Subcutaneous adipose tissue (tissue), 4 donors: Measurements from ENCODE around the gene DAB2IP. TPM values are rescaled to one million over a fixed set of nuclear protein-coding genes. Genes with fewer than 3 reads are reported as not detected.

ENCODE experiments used
- total RNA-seq, 4 donors: library from RNA; depleted of rRNA; stranded (reverse); fragments of >200 nt; gene quantifications; one replicate each; pipeline ENCODE4 v1.1.0, GENCODE V29; 2016
- TF ChIP-seq, protein P1 (sequence below): fragments of 450-650 bp; IDR thresholded peaks from one replicate; pipeline ENCODE4 v1.5.1; 2016; ENCODE audit warnings: low read depth, mild to moderate bottlenecking, control low read depth, antibody characterized with exemption, moderate library complexity

DAB2IP gene
- total RNA-seq, 4 donors from 2014 or later = 6.3 to 57.5 (median 32.8) TPM

DNA sequence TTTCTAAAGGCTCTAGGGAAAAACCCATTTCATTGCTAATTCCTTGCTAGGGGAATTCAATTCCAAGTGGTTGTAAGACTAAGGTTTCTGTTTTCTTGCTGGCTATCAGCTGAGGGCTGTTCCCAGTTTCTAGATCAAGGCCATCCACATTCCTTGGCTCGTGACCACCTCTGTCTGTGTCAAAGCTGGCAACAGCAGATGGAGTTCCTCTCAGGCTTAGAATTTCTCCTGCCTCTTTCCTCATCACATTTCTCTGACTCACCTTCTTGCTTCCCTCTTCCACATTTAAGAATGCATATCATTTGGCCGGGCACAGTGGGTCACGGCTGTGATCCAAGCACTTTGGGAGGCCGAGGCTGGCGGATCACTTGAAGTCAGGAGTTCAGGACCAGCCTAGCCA, 19.0 kb downstream of the DAB2IP start:
- TF ChIP-seq, protein P1, sequence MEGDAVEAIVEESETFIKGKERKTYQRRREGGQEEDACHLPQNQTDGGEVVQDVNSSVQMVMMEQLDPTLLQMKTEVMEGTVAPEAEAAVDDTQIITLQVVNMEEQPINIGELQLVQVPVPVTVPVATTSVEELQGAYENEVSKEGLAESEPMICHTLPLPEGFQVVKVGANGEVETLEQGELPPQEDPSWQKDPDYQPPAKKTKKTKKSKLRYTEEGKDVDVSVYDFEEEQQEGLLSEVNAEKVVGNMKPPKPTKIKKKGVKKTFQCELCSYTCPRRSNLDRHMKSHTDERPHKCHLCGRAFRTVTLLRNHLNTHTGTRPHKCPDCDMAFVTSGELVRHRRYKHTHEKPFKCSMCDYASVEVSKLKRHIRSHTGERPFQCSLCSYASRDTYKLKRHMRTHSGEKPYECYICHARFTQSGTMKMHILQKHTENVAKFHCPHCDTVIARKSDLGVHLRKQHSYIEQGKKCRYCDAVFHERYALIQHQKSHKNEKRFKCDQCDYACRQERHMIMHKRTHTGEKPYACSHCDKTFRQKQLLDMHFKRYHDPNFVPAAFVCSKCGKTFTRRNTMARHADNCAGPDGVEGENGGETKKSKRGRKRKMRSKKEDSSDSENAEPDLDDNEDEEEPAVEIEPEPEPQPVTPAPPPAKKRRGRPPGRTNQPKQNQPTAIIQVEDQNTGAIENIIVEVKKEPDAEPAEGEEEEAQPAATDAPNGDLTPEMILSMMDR = no peak

DNA sequence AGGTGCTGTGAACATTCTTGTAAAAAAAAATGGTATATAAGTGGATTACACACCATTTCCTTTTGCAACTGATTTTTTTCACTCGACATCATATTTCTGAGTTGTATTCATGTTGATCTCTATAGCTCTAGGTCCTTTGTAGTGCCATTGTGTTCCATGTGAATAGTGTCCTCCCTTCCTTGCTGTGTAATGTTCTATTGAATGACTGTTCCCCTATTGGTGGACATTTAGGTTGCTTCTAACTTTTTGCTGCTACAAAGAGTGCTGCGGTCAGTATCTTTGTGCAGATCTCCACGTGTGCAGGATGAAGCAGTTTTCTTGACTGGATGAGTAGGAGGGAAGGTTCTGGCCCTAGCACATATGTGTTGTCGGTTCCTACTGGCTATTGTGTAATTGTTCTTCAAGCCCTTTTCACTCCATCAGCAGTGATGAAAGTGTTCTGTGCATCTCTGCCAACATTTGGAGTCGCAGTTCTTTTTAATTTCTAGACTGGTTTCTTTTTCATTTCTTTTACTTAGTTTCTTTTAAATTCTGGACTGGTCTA, 20.2 kb downstream of the DAB2IP start:
- TF ChIP-seq, protein P1 = no peak

DNA sequence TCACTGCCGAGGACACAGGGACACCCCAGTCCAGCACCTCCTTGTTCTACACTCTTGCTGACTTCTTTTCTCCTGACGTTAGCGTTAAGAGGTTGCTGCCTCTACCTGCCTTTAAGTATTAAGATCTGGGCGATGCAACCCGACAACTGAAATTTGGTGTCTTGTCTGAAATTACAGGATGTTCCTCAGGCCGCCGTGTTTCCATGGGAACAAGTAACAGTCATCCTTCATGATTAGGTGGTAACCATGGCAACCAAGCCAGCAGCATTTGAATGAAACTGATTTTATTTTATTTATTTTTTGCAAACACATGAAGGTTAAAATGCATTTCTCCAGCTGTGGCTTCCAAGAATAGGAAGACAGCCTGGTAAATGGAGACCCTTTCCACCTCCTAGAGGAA, 20.8 kb downstream of the DAB2IP start:
- TF ChIP-seq, protein P1 = no peak

DNA sequence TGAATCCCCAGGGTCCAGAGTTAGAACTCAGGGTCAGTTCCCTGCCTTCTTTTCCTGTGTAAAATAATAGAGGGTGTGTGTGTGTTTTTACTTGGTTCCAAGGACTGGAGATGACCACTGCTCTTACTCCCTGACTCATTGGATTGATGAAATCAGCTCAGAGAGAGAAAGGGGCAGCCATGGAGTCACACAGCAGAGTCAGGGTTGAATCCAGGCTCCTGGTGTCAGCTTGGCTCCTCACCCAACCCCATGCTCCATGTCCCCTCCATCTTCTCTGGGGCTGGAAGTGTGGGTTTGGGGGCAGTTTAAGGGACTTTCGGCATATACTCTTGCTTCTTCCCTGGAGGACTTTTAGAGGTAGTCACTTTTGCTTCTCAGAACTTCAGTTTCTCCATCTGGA, 21.6 kb downstream of the DAB2IP start:
- TF ChIP-seq, protein P1 = no peak

DNA sequence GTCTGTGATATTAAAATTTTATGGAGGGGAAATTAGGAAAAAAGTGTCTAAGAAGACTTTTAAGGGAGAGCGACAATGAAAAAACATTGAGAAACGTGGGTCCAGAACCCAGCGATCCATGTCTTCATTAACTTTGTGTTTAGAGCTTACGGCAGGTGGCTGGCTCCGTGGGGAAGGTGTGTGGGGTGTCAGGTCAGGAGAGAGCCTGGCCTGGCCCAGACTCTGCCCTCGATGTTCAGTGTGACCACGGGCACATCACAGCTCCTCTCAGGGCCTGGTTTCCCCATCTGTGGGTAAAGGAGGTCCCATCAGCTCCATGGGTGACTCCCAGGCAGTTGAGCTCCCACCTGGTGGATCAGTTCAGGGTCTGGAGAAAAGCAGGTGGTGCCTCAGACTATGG, 22.1 kb downstream of the DAB2IP start:
- TF ChIP-seq, protein P1 = no peak

DNA sequence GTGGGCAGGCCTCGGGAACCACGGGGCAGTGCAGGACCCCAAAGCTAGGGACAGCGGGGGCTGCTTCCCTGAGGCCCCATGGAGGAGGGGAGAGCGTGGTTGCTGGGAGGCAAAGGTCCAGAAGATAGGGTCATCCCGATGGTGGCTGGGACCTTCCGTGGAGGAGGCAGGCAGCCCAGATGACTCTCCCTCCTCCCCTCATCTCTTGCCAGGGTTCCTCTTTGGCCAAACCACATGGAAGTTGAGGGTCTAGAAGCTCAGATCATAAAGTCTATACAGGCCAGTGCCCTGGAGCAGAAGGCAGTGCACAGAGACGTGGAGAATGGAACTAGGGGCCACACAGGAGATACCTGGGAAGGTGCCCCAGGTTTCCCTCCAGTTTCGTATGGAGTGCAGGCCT, 22.6 kb downstream of the DAB2IP start:
- TF ChIP-seq, protein P1 = no peak

DNA sequence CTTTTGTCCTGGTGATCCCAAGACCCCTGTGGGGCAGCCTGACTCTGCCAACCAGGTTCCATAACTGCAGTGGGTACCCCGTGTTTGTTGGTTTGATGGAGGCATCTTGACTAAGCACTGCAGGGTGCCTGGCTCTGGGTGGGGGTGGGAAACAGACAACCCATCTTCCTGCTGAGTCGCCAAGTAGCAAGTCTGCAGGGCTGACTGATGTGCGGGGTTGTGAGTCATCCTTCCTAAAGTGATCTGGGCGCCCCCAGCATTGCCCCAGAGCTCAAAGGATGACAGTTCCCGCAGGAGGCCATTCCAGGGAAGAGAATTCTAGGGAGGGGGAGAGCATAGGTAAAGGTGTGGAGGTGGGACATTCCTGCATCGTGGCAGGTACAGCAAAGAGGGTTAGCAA, 23.5 kb downstream of the DAB2IP start:
- TF ChIP-seq, protein P1 = no peak
